HG02885 (cell line): ENCODE measurements around the gene LSMEM2.

ENCODE experiments used
- ATAC-seq: cut with Tn5 transposase; IDR thresholded peaks from one replicate; pipeline ENCODE4 v1.9.1; 2021; ENCODE audit warnings: mild to moderate bottlenecking; ENCODE audit not compliant: unreplicated experiment, poor library complexity

Gene LSMEM2

DNA sequence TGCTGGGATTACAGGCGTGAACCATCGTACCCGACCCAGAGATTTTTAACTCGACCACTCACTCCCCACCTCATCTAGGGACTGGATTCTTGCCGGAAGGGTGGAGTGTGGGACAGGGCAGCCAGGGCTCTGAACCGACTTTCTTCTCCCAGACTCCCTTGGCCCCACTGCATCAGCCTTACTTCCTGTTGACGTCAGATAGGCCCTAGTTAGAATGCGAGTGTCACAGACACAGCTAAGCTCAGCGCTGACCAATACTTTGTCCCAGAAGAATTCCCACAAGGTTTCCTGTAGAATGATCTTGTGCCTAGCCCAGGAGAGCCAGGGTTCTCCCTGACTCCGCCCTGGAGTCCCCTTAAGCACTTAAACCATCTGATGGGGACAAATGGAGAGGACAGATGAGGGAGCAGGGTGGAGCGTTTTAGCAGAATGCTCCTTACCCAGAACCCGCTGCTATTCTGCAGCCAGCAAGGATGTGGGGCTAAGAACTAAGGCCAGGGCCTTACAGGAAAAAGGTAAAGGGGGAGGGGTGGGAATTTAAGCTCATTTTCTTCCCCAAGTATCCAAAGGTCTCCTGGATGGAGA lies 54.9 kb downstream of the LSMEM2 start:
- no peak for ATAC-seq

DNA sequence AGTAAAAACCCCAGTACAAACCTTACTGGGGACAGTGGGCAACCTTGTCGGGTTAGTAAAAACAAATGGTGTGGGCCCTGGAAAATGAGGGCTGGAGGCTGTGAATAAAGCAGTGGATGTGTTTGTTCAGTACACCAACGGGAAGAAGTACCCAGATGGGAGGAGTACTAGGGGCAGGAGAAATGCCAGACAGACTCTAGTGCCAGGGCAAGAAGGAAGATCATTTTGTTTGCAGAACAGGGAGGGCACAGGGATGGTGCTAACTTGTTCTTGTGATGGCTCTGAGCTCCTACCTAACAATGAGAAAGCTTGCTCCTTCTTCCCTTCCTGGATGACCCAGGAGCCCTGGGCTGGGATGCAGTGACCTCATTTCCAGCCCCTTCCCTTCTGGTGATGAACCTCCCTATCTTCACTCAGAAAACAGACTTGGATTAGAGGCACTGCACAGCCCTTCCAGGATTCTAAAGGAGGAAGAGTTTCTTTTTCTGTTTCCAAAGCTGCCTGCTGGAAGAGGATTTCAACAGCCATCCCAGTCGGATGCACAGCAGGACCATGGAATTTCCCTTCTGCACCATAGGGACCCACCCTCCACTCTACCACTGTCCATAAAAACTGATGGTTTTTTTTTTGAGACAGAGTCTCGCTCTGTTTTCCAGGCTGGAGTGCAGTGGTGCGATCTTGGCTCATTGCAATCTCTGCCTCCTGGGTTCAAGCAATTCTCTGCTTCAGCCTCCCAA lies 55.6 kb downstream of the LSMEM2 start:
- ATAC-seq = no peak

DNA sequence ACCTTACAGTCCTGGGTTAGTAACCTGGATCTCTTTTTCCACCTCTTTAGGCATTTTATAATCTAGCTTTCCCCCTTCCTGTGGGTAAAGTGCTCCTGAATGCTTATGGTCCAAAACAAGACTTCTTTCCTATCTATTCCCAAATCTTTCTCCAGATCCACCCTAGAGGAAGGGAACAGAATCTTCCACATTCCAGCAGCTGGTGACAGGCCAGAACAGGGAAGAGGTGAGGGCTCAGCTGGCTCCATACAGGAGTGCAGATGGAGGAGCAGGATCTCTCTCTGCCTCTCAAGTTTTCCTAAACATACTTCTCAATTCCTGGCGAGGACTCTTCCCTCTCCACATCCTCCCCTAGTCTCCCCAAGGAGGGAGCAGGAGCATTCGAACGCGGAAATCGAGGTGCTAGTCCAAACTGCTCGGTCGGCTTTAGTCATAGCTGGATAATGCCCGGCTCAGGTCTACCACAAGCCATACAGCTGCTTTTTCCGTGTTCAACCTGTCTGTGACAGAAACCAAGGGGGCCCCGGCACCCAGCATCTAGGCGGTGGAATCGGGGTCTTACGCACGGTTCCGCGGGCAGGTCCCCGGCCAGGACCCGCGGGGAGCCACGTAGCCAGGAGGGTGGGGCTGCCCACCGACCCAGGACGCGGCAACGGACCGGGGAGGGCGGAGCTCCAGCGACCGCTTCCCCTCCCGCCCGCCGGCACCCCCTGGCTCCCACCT lies 57.7 kb downstream of the LSMEM2 start:
- ATAC-seq = peak; percentile 35

DNA sequence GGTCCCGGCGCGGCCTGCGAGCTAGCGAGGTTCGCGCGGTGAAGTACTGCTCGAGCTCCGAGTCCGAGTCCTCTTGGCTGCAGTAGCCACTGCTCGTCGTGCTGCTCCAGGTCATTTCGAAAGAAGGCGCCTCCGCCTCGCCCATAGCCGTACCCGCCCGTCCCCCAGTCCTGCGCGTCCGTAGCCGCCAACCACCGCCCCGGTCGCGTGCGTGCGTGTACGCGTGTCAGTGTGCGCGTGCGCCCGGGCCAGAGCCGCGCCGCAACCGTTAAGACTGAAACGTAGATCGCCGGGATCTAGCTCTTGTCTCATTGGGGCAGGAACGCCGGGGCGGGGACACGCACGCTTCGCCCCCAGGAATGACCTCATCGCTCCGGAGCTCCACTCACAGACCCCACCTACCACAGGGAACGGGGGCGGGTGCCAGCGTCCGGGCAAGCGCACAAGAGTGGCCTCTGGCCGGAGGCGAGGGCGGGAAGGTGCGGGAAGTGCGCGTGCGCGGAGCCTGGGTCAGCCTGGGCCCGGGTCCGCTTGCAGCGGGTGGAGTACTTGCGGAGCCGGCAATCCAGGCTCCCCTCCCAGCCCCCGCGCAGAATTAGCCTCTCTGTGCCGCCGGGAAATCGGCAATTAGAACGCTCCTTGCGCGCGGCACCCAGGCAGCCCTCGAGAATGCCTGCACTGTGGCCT lies 58.4 kb downstream of the LSMEM2 start:
- peak; percentile 81 for ATAC-seq
